Skeletal muscle tissue (tissue), 4 donors: ENCODE measurements around the gene TARBP2. TPM values are rescaled to one million over a fixed set of nuclear protein-coding genes. Genes with fewer than 3 reads are reported as not detected.

ENCODE experiments used
- H3K27ac ChIP-seq: one replicate; pipeline ENCODE4 v1.7.0; 2013; ENCODE audit warnings: mild to moderate bottlenecking, low read depth, low read length, inconsistent platforms
- H3K27me3 ChIP-seq, 3 donors: one replicate each; pipeline ENCODE4 v1.7.0; 2013; ENCODE audit warnings: low read length in 3 of 3; ENCODE audit not compliant: control insufficient read depth in 3 of 3, insufficient read depth in 3 of 3
- H3K36me3 ChIP-seq, 3 donors: one replicate each; pipeline ENCODE4 v1.7.0; 2013; ENCODE audit warnings: low read length in 3 of 3; ENCODE audit not compliant: control insufficient read depth in 3 of 3, insufficient read depth in 3 of 3
- H3K4me1 ChIP-seq, 3 donors: one replicate each; pipeline ENCODE4 v1.7.0; 2013; ENCODE audit warnings: low read length in 3 of 3, mild to moderate bottlenecking in 3 of 3; ENCODE audit not compliant: control insufficient read depth in 3 of 3, insufficient read depth in 3 of 3
- H3K4me3 ChIP-seq, 3 donors: one replicate each; pipeline ENCODE4 v1.7.0; 2013; ENCODE audit warnings: low read length in 3 of 3
- H3K9ac ChIP-seq, 3 donors: one replicate each; pipeline ENCODE4 v1.7.0; 2013; ENCODE audit warnings: low read length in 3 of 3, mild to moderate bottlenecking in 3 of 3, moderate library complexity in 2 of 3, low read depth in 1 of 3
- H3K9me3 ChIP-seq, 3 donors: one replicate each; pipeline ENCODE4 v1.7.0; 2013; ENCODE audit warnings: low read length in 3 of 3; ENCODE audit not compliant: control insufficient read depth in 3 of 3
- total RNA-seq: library from RNA; depleted of rRNA; stranded (reverse); fragments of >200 nt; gene quantifications from one replicate; pipeline ENCODE4 v1.2.3, GENCODE V29; 2014
- donor health status: Osteomylitis.

Gene TARBP2
- total RNA-seq, 1 donor from 2014 or later: 29.7 TPM

- Histone ChIP-seq H3K4me1 (peaks cover 17 to 27% (median 18%) of the 10 kb centered on the region in 3 donors), H3K9ac (no peak overlapping the region), H3K36me3 (peaks cover 48 to 74% (median 73%) of the 10 kb centered on the region in 3 donors), H3K9me3 (no peaks in the 10 kb centered on the region), H3K27ac (no peak overlapping the region), H3K27me3 (no peaks in the 10 kb centered on the region), H3K4me3 (no peak overlapping the region)
These were observed 18.4 kb upstream of the TARBP2 start for GRCh38 chr12:53482626-53483168.

- H3K9me3 ChIP-seq: no peaks in the 10 kb centered on the region
- no peak overlapping the region for H3K4me3 ChIP-seq
- H3K4me1 ChIP-seq: peaks cover 12 to 20% (median 13%) of the 10 kb centered on the region in 3 donors
- H3K9ac ChIP-seq: no peak overlapping the region
- no peaks in the 10 kb centered on the region for H3K27me3 ChIP-seq
- no peak overlapping the region for H3K27ac ChIP-seq
- peaks cover 45 to 72% (median 68%) of the 10 kb centered on the region in 3 donors for H3K36me3 ChIP-seq
These were observed 17.7 kb upstream of the TARBP2 start for GRCh38 chr12:53483225-53483978.

GRCh38 chr12:53483979-53484377 lies 17.1 kb upstream of the TARBP2 start:
- Histone ChIP-seq H3K36me3 (peaks cover 43 to 67% (median 63%) of the 10 kb centered on the region in 3 donors), H3K4me1 (peaks cover 8 to 15% (median 10%) of the 10 kb centered on the region in 3 donors), H3K4me3 (no peak overlapping the region), H3K9ac (no peak overlapping the region), H3K27ac (no peak overlapping the region), H3K9me3 (no peaks in the 10 kb centered on the region), H3K27me3 (no peaks in the 10 kb centered on the region)

GRCh38 chr12:53484686-53485575 lies 16.2 kb upstream of the TARBP2 start:
- Histone ChIP-seq H3K9me3 (no peaks in the 10 kb centered on the region), H3K9ac (no peak overlapping the region), H3K4me1 (peaks cover 5 to 12% (median 9%) of the 10 kb centered on the region in 3 donors), H3K27ac (no peak overlapping the region), H3K4me3 (no peak overlapping the region), H3K27me3 (no peaks in the 10 kb centered on the region), H3K36me3 (peaks cover 36 to 59% (median 53%) of the 10 kb centered on the region in 3 donors)

- Histone ChIP-seq H3K36me3 (peaks cover 29 to 52% (median 47%) of the 10 kb centered on the region in 3 donors), H3K9me3 (no peaks in the 10 kb centered on the region), H3K27ac (no peak overlapping the region), H3K27me3 (no peaks in the 10 kb centered on the region), H3K4me1 (peaks cover 5 to 12% (median 9%) of the 10 kb centered on the region in 3 donors), H3K9ac (no peak overlapping the region), H3K4me3 (no peak overlapping the region)
These were observed 14.9 kb upstream of the TARBP2 start for GRCh38 chr12:53485955-53486735.

- no peak overlapping the region for H3K27ac ChIP-seq
- peaks cover 0 to 9% (median 7%) of the 10 kb centered on the region in 3 donors for H3K4me1 ChIP-seq
- no peaks in the 10 kb centered on the region for H3K27me3 ChIP-seq
- H3K4me3 ChIP-seq: no peak overlapping the region
- peaks cover 26 to 47% (median 41%) of the 10 kb centered on the region in 3 donors for H3K36me3 ChIP-seq
- H3K9ac ChIP-seq: peak overlapping the region in 1 of 3 donors; percentile 11
- no peaks in the 10 kb centered on the region for H3K9me3 ChIP-seq
These were observed 14.2 kb upstream of the TARBP2 start for GRCh38 chr12:53486736-53487487.

GRCh38 chr12:53489242-53489864 lies 11.7 kb upstream of the TARBP2 start:
- no peak overlapping the region for H3K4me3 ChIP-seq
- H3K27me3 ChIP-seq: no peaks in the 10 kb centered on the region
- H3K9me3 ChIP-seq: no peaks in the 10 kb centered on the region
- H3K4me1 ChIP-seq: peaks cover 13 to 18% (median 16%) of the 10 kb centered on the region in 3 donors
- H3K36me3 ChIP-seq: peaks cover 18 to 30% (median 20%) of the 10 kb centered on the region in 3 donors
- no peak overlapping the region for H3K9ac ChIP-seq
- no peak overlapping the region for H3K27ac ChIP-seq

- peak overlapping the region; percentile 83 for H3K27ac ChIP-seq
These were observed 8.9 kb upstream of the TARBP2 start for GRCh38 chr12:53492188-53492587.

More at GRCh38 chr12:53492188-53492587, 8.9 kb upstream of the TARBP2 start:
- Histone ChIP-seq H3K4me1 (peaks cover 18 to 25% (median 23%) of the 10 kb centered on the region in 3 donors), H3K36me3 (peaks cover 0 to 8% (median 3%) of the 10 kb centered on the region in 3 donors), H3K27me3 (no peaks in the 10 kb centered on the region), H3K4me3 (peak overlapping the region; percentile 59 to 82 (median 80)), H3K9ac (peak overlapping the region in 1 of 3 donors; percentile 23), H3K9me3 (no peaks in the 10 kb centered on the region)
